K562 (cell line): ENCODE results near the gene MAU2.

ENCODE experiments used
- CBX3 ChIP-seq, 2 experiments: IDR thresholded peaks; 1 replicate in 1 of 2; 2 replicates in 1 of 2; pipeline ENCODE4 v1.6.1; 2012; ENCODE audit warnings: inconsistent platforms in 2 of 2, low read length in 2 of 2, borderline replicate concordance in 1 of 2, control low read depth in 1 of 2
- SIRT6 ChIP-seq: IDR thresholded peaks from one replicate; pipeline ENCODE4 v1.6.1; 2012; ENCODE audit warnings: low read depth, mild to moderate bottlenecking, control low read depth, inconsistent platforms, low read length, moderate library complexity
- YY1 ChIP-seq, 3 experiments: IDR thresholded peaks; 2 replicates each; pipeline ENCODE4 v1.6.1; 2011; ENCODE audit warnings: low read length in 2 of 3, mild to moderate bottlenecking in 2 of 3, moderate library complexity in 2 of 3, borderline replicate concordance in 1 of 3, control low read depth in 1 of 3, low read depth in 1 of 3; ENCODE audit not compliant: insufficient read depth in 3 of 3, insufficient replicate concordance in 2 of 3, control insufficient read depth in 1 of 3, insufficient read length in 1 of 3; ENCODE audit errors: extremely low read depth in 1 of 3
- TF ChIP-seq, protein P1 (sequence below): sonication (generic); formaldehyde crosslinking; IDR thresholded peaks from 2 replicates; pipeline ENCODE4 v1.5.0; 2020; ENCODE audit warnings: missing genetic modification reagents
- TF ChIP-seq, protein P2 (sequence below): fragments of 250-450 bp; sonication (Bioruptor Pico); IDR thresholded peaks from 2 replicates; pipeline ENCODE4 v1.8.0; 2022; ENCODE audit warnings: inconsistent platforms
- TF ChIP-seq, protein P3 (sequence below), 3 experiments: IDR thresholded peaks in 2 of 3; conservative IDR thresholded peaks in 1 of 3; 2 replicates each; pipeline ENCODE4 v1.5.1; 2011 to 2012; ENCODE audit warnings: low read length in 3 of 3, mild to moderate bottlenecking in 3 of 3, control low read depth in 2 of 3, improper control_type of control experiment in 1 of 3, inconsistent platforms in 1 of 3, low read depth in 1 of 3, mixed read lengths in 1 of 3, moderate library complexity in 1 of 3; ENCODE audit not compliant: insufficient read depth in 2 of 3

DNA sequence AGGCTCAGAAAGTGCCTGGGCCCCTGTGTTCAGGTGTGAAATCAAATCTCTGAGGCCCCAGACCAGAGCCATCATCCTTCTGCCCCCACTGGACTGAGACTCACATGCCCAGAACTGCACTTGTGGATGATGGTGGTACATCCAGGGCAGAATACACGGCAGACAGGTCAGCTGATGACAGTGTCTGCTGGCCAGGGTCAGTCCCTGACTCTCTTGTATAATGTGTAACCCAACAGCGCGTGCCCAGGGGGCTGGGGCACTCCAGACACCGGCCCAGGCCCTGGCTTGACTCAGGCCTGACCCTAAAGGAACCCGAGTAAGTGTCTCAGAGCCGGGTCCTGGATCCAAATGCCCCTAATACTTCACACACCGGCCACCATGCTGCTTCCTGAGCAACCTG lies 47.5 kb downstream of the MAU2 start:
- TF ChIP-seq, protein P1, sequence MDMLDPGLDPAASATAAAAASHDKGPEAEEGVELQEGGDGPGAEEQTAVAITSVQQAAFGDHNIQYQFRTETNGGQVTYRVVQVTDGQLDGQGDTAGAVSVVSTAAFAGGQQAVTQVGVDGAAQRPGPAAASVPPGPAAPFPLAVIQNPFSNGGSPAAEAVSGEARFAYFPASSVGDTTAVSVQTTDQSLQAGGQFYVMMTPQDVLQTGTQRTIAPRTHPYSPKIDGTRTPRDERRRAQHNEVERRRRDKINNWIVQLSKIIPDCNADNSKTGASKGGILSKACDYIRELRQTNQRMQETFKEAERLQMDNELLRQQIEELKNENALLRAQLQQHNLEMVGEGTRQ (CRISPR knock-in tag), result no peak
- TF ChIP-seq, protein P2, sequence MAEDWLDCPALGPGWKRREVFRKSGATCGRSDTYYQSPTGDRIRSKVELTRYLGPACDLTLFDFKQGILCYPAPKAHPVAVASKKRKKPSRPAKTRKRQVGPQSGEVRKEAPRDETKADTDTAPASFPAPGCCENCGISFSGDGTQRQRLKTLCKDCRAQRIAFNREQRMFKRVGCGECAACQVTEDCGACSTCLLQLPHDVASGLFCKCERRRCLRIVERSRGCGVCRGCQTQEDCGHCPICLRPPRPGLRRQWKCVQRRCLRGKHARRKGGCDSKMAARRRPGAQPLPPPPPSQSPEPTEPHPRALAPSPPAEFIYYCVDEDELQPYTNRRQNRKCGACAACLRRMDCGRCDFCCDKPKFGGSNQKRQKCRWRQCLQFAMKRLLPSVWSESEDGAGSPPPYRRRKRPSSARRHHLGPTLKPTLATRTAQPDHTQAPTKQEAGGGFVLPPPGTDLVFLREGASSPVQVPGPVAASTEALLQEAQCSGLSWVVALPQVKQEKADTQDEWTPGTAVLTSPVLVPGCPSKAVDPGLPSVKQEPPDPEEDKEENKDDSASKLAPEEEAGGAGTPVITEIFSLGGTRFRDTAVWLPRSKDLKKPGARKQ (CRISPR knock-in tag), result no peak
- TF ChIP-seq CBX3 (IDR thresholded peaks at IDR 0.05; ENCODE audit: borderline replicate concordance in 1 of 2, low read length in 2 of 2) (no peak), SIRT6 (no peak), YY1 (IDR thresholded peaks at IDR 0.05; ENCODE audit: borderline replicate concordance in 1 of 3, control insufficient read depth in 1 of 3, extremely low read depth in 1 of 3, insufficient read depth in 3 of 3, insufficient read length in 1 of 3, insufficient replicate concordance in 2 of 3, low read depth in 1 of 3, low read length in 2 of 3) (no peak)
- TF ChIP-seq, protein P3, sequence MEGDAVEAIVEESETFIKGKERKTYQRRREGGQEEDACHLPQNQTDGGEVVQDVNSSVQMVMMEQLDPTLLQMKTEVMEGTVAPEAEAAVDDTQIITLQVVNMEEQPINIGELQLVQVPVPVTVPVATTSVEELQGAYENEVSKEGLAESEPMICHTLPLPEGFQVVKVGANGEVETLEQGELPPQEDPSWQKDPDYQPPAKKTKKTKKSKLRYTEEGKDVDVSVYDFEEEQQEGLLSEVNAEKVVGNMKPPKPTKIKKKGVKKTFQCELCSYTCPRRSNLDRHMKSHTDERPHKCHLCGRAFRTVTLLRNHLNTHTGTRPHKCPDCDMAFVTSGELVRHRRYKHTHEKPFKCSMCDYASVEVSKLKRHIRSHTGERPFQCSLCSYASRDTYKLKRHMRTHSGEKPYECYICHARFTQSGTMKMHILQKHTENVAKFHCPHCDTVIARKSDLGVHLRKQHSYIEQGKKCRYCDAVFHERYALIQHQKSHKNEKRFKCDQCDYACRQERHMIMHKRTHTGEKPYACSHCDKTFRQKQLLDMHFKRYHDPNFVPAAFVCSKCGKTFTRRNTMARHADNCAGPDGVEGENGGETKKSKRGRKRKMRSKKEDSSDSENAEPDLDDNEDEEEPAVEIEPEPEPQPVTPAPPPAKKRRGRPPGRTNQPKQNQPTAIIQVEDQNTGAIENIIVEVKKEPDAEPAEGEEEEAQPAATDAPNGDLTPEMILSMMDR (IDR thresholded peaks at IDR 0.05 in 2 of 3, conservative IDR thresholded peaks at IDR 0.05 in 1 of 3; ENCODE audit: insufficient read depth in 2 of 3, low read depth in 1 of 3, low read length in 3 of 3), result no peak
